Loucy (cell line): ENCODE results near the gene HOXD10.

Source experiments
- H2AFZ ChIP-seq: fragments of 200-600 bp; sonication (generic); 2 replicates; pipeline ENCODE4 v1.6.0; 2016; ENCODE audit warnings: antibody characterized with exemption, mild to moderate bottlenecking, low read length, moderate library complexity
- H3F3A ChIP-seq: fragments of 200-600 bp; 2 replicates; pipeline ENCODE4 v1.6.0; 2016; ENCODE audit warnings: antibody characterized with exemption, low read depth, mild to moderate bottlenecking
- H3K27me3 ChIP-seq: fragments of 200-600 bp; sonication (generic); 2 replicates; pipeline ENCODE4 v1.6.1; 2014; ENCODE audit warnings: low read length, mild to moderate bottlenecking; ENCODE audit not compliant: insufficient read depth, poor library complexity, severe bottlenecking
- H3K36me3 ChIP-seq: fragments of 200-600 bp; sonication (generic); 2 replicates; pipeline ENCODE4 v1.6.1; 2016; ENCODE audit warnings: low read length; ENCODE audit not compliant: insufficient read depth
- H3K4me1 ChIP-seq: fragments of 200-600 bp; sonication (generic); 2 replicates; pipeline ENCODE4 v1.5.1; 2014; ENCODE audit warnings: low read length, mild to moderate bottlenecking; ENCODE audit not compliant: insufficient read depth, poor library complexity, severe bottlenecking
- H3K4me2 ChIP-seq: fragments of 200-600 bp; sonication (generic); 2 replicates; pipeline ENCODE4 v1.6.0; 2014; ENCODE audit warnings: antibody characterized with exemption, low read length, low read depth, mild to moderate bottlenecking; ENCODE audit not compliant: poor library complexity, severe bottlenecking
- H3K4me3 ChIP-seq: fragments of 200-600 bp; sonication (generic); 2 replicates; pipeline ENCODE4 v1.5.1; 2014; ENCODE audit warnings: low read length, mild to moderate bottlenecking, mixed read lengths; ENCODE audit not compliant: poor library complexity, severe bottlenecking
- H3K79me2 ChIP-seq: fragments of 200-600 bp; sonication (generic); 2 replicates; pipeline ENCODE4 v1.6.1; 2014; ENCODE audit warnings: low read length; ENCODE audit not compliant: insufficient read depth
- H3K9ac ChIP-seq: fragments of 200-600 bp; sonication (generic); 2 replicates; pipeline ENCODE4 v1.6.0; 2014; ENCODE audit warnings: mild to moderate bottlenecking, low read depth, low read length, moderate library complexity; ENCODE audit not compliant: poor library complexity, severe bottlenecking
- H3K9me2 ChIP-seq: fragments of 200-600 bp; sonication (generic); replicated peaks from 2 replicates; pipeline ENCODE4 v1.6.1; 2016; ENCODE audit warnings: low read depth, low read length, mixed read lengths
- H3K9me3 ChIP-seq: fragments of 200-600 bp; sonication (generic); 2 replicates; pipeline ENCODE4 v1.6.1; 2014; ENCODE audit warnings: mild to moderate bottlenecking, antibody characterized with exemption, low read length, low read depth; ENCODE audit not compliant: insufficient read depth
- H4K20me1 ChIP-seq: fragments of 200-600 bp; sonication (generic); 2 replicates; pipeline ENCODE4 v1.6.0; 2014; ENCODE audit warnings: antibody characterized with exemption, low read length, mild to moderate bottlenecking; ENCODE audit not compliant: insufficient read depth, poor library complexity, severe bottlenecking
- CTCF ChIP-seq: fragments of 200-600 bp; sonication (generic); conservative IDR thresholded peaks from 2 replicates; pipeline ENCODE4 v1.5.1; 2014; ENCODE audit warnings: mild to moderate bottlenecking, antibody characterized with exemption, low read length
- EZH2phosphoT487 ChIP-seq: fragments of 200-600 bp; IDR thresholded peaks from 2 replicates; pipeline ENCODE4 v1.6.1; 2018; ENCODE audit warnings: antibody characterized with exemption, mild to moderate bottlenecking, moderate library complexity, borderline replicate concordance

Gene HOXD10

GRCh38 chr2:176128982-176129796 lies 12.6 kb downstream of the HOXD10 start, which contains the start of gene HOXD8:
Gene HOXD8, plus strand, starts transcription at chr2:176129705. Its CDS starts 662 bp downstream, at chr2:176130367.
- Histone ChIP-seq H3K79me2 (no peaks in the 10 kb centered on the region), H2AFZ (no peak within 1 kb of the TSS), H3K27me3 (no peaks in the 10 kb centered on the region), H3K9me3 (no peaks in the 10 kb centered on the region), H3K36me3 (no peaks in the 10 kb centered on the region), H4K20me1 (no peaks in the 10 kb centered on the region), H3K4me1 (no peaks in the 10 kb centered on the region), H3K9ac (no peak within 1 kb of the TSS), H3K4me3 (no peak within 1 kb of the TSS), H3K9me2 (no peaks in the 10 kb centered on the region), H3F3A (no peaks in the 10 kb centered on the region), H3K4me2 (no peak within 1 kb of the TSS)
- TF ChIP-seq CTCF (no peak), EZH2phosphoT487 (no peak)

GRCh38 chr2:176129813-176130146 lies 13.2 kb downstream of the HOXD10 start:
- no peaks in the 10 kb centered on the region for H3K79me2 ChIP-seq
- H3K36me3 ChIP-seq: no peaks in the 10 kb centered on the region
- H3K9me2 ChIP-seq: no peaks in the 10 kb centered on the region
- no peak overlapping the region for H3K4me3 ChIP-seq
- H3F3A ChIP-seq: no peaks in the 10 kb centered on the region
- H3K9me3 ChIP-seq: no peaks in the 10 kb centered on the region
- H3K27me3 ChIP-seq: no peaks in the 10 kb centered on the region
- no peak for TF ChIP-seq CTCF
- no peak for TF ChIP-seq EZH2phosphoT487
- no peaks in the 10 kb centered on the region for H4K20me1 ChIP-seq
- H3K9ac ChIP-seq: no peak overlapping the region
- no peaks in the 10 kb centered on the region for H3K4me1 ChIP-seq
- H3K4me2 ChIP-seq: no peak overlapping the region
- no peak overlapping the region for H2AFZ ChIP-seq

DNA sequence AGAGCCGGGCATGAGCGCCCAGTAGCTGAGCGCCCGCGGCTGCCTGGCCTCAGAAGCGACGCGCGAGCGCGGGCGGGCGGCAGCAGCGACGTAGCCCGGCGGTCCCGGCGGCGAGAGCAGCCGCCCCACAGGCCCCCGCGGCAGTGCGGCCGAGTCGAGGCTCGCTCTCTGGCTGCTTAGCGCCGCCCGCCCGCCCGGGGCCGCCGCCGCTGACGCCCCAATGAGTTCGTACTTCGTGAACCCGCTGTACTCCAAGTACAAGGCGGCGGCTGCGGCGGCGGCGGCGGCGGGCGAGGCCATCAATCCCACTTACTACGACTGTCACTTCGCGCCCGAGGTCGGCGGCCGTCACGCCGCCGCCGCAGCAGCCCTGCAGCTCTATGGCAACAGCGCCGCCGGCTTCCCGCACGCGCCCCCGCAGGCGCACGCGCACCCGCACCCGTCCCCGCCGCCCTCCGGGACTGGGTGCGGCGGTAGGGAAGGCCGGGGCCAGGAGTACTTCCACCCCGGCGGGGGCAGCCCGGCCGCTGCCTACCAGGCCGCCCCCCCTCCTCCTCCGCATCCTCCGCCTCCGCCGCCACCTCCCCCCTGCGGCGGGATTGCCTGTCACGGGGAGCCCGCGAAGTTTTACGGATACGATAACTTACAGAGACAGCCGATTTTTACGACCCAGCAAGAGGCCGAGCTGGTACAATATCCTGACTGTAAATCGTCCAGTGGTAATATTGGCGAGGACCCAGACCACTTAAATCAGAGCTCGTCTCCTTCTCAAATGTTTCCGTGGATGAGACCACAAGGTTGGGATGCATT lies 13.8 kb downstream of the HOXD10 start:
- Histone ChIP-seq H3K4me2 (no peak overlapping the region), H3K4me1 (no peaks in the 10 kb centered on the region), H3K27me3 (no peaks in the 10 kb centered on the region), H3K36me3 (no peaks in the 10 kb centered on the region), H3K9me3 (no peaks in the 10 kb centered on the region), H3F3A (no peaks in the 10 kb centered on the region), H3K79me2 (no peaks in the 10 kb centered on the region), H4K20me1 (no peaks in the 10 kb centered on the region), H2AFZ (no peak overlapping the region), H3K4me3 (no peak overlapping the region), H3K9me2 (no peaks in the 10 kb centered on the region), H3K9ac (no peak overlapping the region)
- TF ChIP-seq EZH2phosphoT487 (no peak), CTCF (no peak)
